ENCODE data around the gene PPP1R37.

PPP1R37 gene

GRCh38 chr19:45063851-45064801 lies 28.9 kb upstream of the PPP1R37 start:
- Mint-ChIP-seq H3K27me3 (no peaks in the 10 kb centered on the region), H3K9me3 (no peaks in the 10 kb centered on the region), H3K4me3 (no peak overlapping the region), H3K27ac (no peak overlapping the region), H3K36me3 (ENCODE audit: low read depth) (peaks cover 81% of the 10 kb centered on the region), H3K4me1 (ENCODE audit: low read depth) (peaks cover 2% of the 10 kb centered on the region)
- no peak for DNase-seq

GRCh38 chr19:45066921-45067661 lies 25.9 kb upstream of the PPP1R37 start:
- peaks cover 79% of the 10 kb centered on the region for H3K36me3 Mint-ChIP-seq (ENCODE audit: low read depth)
- H3K4me1 Mint-ChIP-seq (ENCODE audit: low read depth): no peaks in the 10 kb centered on the region
- DNase-seq: no peak
- no peaks in the 10 kb centered on the region for H3K27me3 Mint-ChIP-seq
- no peak overlapping the region for H3K27ac Mint-ChIP-seq
- no peak overlapping the region for H3K4me3 Mint-ChIP-seq
- H3K9me3 Mint-ChIP-seq: no peaks in the 10 kb centered on the region

- H3K4me1 Mint-ChIP-seq (ENCODE audit: low read depth): no peaks in the 10 kb centered on the region
- no peak for DNase-seq
- no peak overlapping the region for H3K27ac Mint-ChIP-seq
- H3K9me3 Mint-ChIP-seq: no peaks in the 10 kb centered on the region
- peaks cover 78% of the 10 kb centered on the region for H3K36me3 Mint-ChIP-seq (ENCODE audit: low read depth)
- no peak overlapping the region for H3K4me3 Mint-ChIP-seq
- H3K27me3 Mint-ChIP-seq: no peaks in the 10 kb centered on the region
Measured at GRCh38 chr19:45068041-45068440, 24.9 kb upstream of the PPP1R37 start.

GRCh38 chr19:45069056-45069455 lies 23.9 kb upstream of the PPP1R37 start:
- H3K36me3 Mint-ChIP-seq (ENCODE audit: low read depth): peaks cover 73% of the 10 kb centered on the region

GRCh38 chr19:45070214-45070613 lies 22.8 kb upstream of the PPP1R37 start:
- Mint-ChIP-seq H3K27me3 (no peaks in the 10 kb centered on the region), H3K4me3 (no peak overlapping the region), H3K36me3 (ENCODE audit: low read depth) (peaks cover 74% of the 10 kb centered on the region), H3K4me1 (ENCODE audit: low read depth) (peaks cover 7% of the 10 kb centered on the region), H3K27ac (peak overlapping the region; percentile 26), H3K9me3 (no peaks in the 10 kb centered on the region)
- no peak for DNase-seq

More at GRCh38 chr19:45069056-45069455, 23.9 kb upstream of the PPP1R37 start:
- Mint-ChIP-seq H3K27ac (peak overlapping the region; percentile 44), H3K4me3 (no peak overlapping the region), H3K27me3 (no peaks in the 10 kb centered on the region), H3K4me1 (ENCODE audit: low read depth) (no peaks in the 10 kb centered on the region), H3K9me3 (no peaks in the 10 kb centered on the region)
- DNase-seq: no peak

GRCh38 chr19:45070861-45071544 lies 22.0 kb upstream of the PPP1R37 start:
- Mint-ChIP-seq H3K4me3 (no peak overlapping the region), H3K9me3 (no peaks in the 10 kb centered on the region)

GRCh38 chr19:45071545-45071938 lies 21.4 kb upstream of the PPP1R37 start:
- H3K4me3 Mint-ChIP-seq: no peak overlapping the region
- H3K27me3 Mint-ChIP-seq: no peaks in the 10 kb centered on the region
- no peak for DNase-seq
- H3K36me3 Mint-ChIP-seq (ENCODE audit: low read depth): peaks cover 68% of the 10 kb centered on the region
- no peaks in the 10 kb centered on the region for H3K9me3 Mint-ChIP-seq
- H3K4me1 Mint-ChIP-seq (ENCODE audit: low read depth): peaks cover 9% of the 10 kb centered on the region
- H3K27ac Mint-ChIP-seq: no peak overlapping the region

More at GRCh38 chr19:45070861-45071544, 22.0 kb upstream of the PPP1R37 start:
- no peak for DNase-seq
- peaks cover 7% of the 10 kb centered on the region for H3K4me1 Mint-ChIP-seq (ENCODE audit: low read depth)
- no peaks in the 10 kb centered on the region for H3K27me3 Mint-ChIP-seq
- H3K27ac Mint-ChIP-seq: peak overlapping the region; percentile 33
- H3K36me3 Mint-ChIP-seq (ENCODE audit: low read depth): peaks cover 70% of the 10 kb centered on the region

GRCh38 chr19:45071969-45072790 lies 20.8 kb upstream of the PPP1R37 start:
- no peak overlapping the region for H3K27ac Mint-ChIP-seq
- H3K4me1 Mint-ChIP-seq (ENCODE audit: low read depth): peaks cover 16% of the 10 kb centered on the region
- no peaks in the 10 kb centered on the region for H3K27me3 Mint-ChIP-seq
- H3K9me3 Mint-ChIP-seq: no peaks in the 10 kb centered on the region
- H3K4me3 Mint-ChIP-seq: no peak overlapping the region
- no peak for DNase-seq
- H3K36me3 Mint-ChIP-seq (ENCODE audit: low read depth): peaks cover 63% of the 10 kb centered on the region

- Mint-ChIP-seq H3K27ac (peak overlapping the region; percentile 77), H3K36me3 (ENCODE audit: low read depth) (peaks cover 50% of the 10 kb centered on the region), H3K27me3 (no peaks in the 10 kb centered on the region), H3K4me3 (peak overlapping the region; percentile 84), H3K4me1 (ENCODE audit: low read depth) (peaks cover 29% of the 10 kb centered on the region), H3K9me3 (no peaks in the 10 kb centered on the region)
- no peak for DNase-seq
Measured at GRCh38 chr19:45074744-45075300, 18.2 kb upstream of the PPP1R37 start.

GRCh38 chr19:45075301-45076028 lies 17.5 kb upstream of the PPP1R37 start:
- Mint-ChIP-seq H3K36me3 (ENCODE audit: low read depth) (peaks cover 48% of the 10 kb centered on the region), H3K27ac (peak overlapping the region; percentile 73), H3K4me3 (peak overlapping the region; percentile 84), H3K4me1 (ENCODE audit: low read depth) (peaks cover 35% of the 10 kb centered on the region), H3K27me3 (no peaks in the 10 kb centered on the region), H3K9me3 (no peaks in the 10 kb centered on the region)
- DNase-seq: peak; percentile 55

- Mint-ChIP-seq H3K27me3 (no peaks in the 10 kb centered on the region), H3K4me3 (peak within 1 kb of the TSS; percentile 84), H3K9me3 (no peaks in the 10 kb centered on the region), H3K36me3 (ENCODE audit: low read depth) (peaks cover 46% of the 10 kb centered on the region), H3K27ac (peak within 1 kb of the TSS; percentile 82), H3K4me1 (ENCODE audit: low read depth) (peaks cover 40% of the 10 kb centered on the region)
- peak; percentile 89 for DNase-seq
Measured at GRCh38 chr19:45076029-45076850, 16.7 kb upstream of the PPP1R37 start, which contains the start of gene ZNF296. Gene ZNF296, minus strand, starts transcription at chr19:45076478. Its CDS starts 105 bp downstream, at chr19:45076373.

Measured in activated T-cell treated with anti-CD3 and anti-CD28 coated beads, Interleukin-2, amount 50 U/mL, for 24 hours (primary cell).